Left ventricle myocardium inferior (tissue), 1 donor: ENCODE results near the gene MPZ. TPM values are rescaled to one million over a fixed set of nuclear protein-coding genes. Genes with fewer than 3 reads are reported as not detected.

ENCODE experiments used
- DNase-seq: peaks from one replicate; pipeline ENCODE4 v3.0.0-alpha.2; 2020
- H3K27ac ChIP-seq: fragments of 200-600 bp; replicated peaks from 2 replicates; pipeline ENCODE4 v1.8.0; 2021
- H3K27me3 ChIP-seq: fragments of 200-600 bp; 2 replicates; pipeline ENCODE4 v1.8.0; 2021; ENCODE audit warnings: low read depth
- H3K36me3 ChIP-seq: fragments of 200-600 bp; 2 replicates; pipeline ENCODE4 v1.8.0; 2021
- H3K4me1 ChIP-seq: fragments of 200-600 bp; 2 replicates; pipeline ENCODE4 v1.8.0; 2021
- H3K4me3 ChIP-seq: fragments of 200-600 bp; 2 replicates; pipeline ENCODE4 v1.8.0; 2021; ENCODE audit warnings: mild to moderate bottlenecking, moderate library complexity
- H3K9me3 ChIP-seq: fragments of 200-600 bp; replicated peaks from 2 replicates; pipeline ENCODE4 v1.8.0; 2021
- CTCF ChIP-seq: fragments of 200-600 bp; IDR thresholded peaks from 2 replicates; pipeline ENCODE4 v1.8.0; 2021; ENCODE audit warnings: antibody characterized with exemption, mild to moderate bottlenecking, borderline replicate concordance
- intact Hi-C: fragments of 100-400 bp; cut with micrococcal nuclease; formaldehyde crosslinking; loops from one replicate; pipeline ENCODE4 v1.11.0; 2022
- total RNA-seq: library from RNA; stranded (reverse); fragmentation: NEBNext Ultra II Directional; extraction: Animal tissue kit (Norgen Biotek cat#: 25700); gene quantifications from one replicate; pipeline ENCODE4 v1.2.1, GENCODE V29; 2021
- donor health status: DM: no; HTN: yes; CAD: no; lungs with severe emphysema.

MPZ gene
- total RNA-seq, 1 donor from 2014 or later: 3.5 TPM

- intact Hi-C loops: no loop called here
- Histone ChIP-seq H3K27me3 (peaks cover 6% of the 10 kb centered on the region), H3K27ac (peak within 1 kb of the TSS; percentile 96), H3K9me3 (no peaks in the 10 kb centered on the region), H3K4me3 (peak within 1 kb of the TSS; percentile 88), H3K36me3 (peaks cover 7% of the 10 kb centered on the region), H3K4me1 (peaks cover 48% of the 10 kb centered on the region)
- peak; percentile 23 for TF ChIP-seq CTCF
- peak; percentile 90 for DNase-seq
These were observed 4.6 kb upstream of the MPZ start, which contains the start of gene SDHC for GRCh38 chr1:161314201-161314981. SDHC (plus strand) TSS chr1:161314381; CDS start chr1:161314406, 25 bp downstream.

GRCh38 chr1:161313554-161314200 is 3.9 kb upstream of the MPZ start:
- Histone ChIP-seq H3K4me1 (peaks cover 46% of the 10 kb centered on the region), H3K27me3 (peaks cover 6% of the 10 kb centered on the region), H3K9me3 (no peaks in the 10 kb centered on the region), H3K4me3 (peak overlapping the region; percentile 88), H3K36me3 (peaks cover under 1% of the 10 kb centered on the region), H3K27ac (peak overlapping the region; percentile 96)
- TF ChIP-seq CTCF: no peak
- intact Hi-C loops: no loop called here
- DNase-seq: no peak

GRCh38 chr1:161311595-161312181 is 1.9 kb upstream of the MPZ start:
- intact Hi-C loops: no loop called here
- no peaks in the 10 kb centered on the region for H3K9me3 ChIP-seq
- no peaks in the 10 kb centered on the region for H3K36me3 ChIP-seq
- no peak for DNase-seq
- H3K4me1 ChIP-seq: peaks cover 37% of the 10 kb centered on the region
- H3K27ac ChIP-seq: no peak overlapping the region
- no peak overlapping the region for H3K4me3 ChIP-seq
- no peak for TF ChIP-seq CTCF
- H3K27me3 ChIP-seq: peaks cover 6% of the 10 kb centered on the region

GRCh38 chr1:161307892-161308638 is 1.7 kb downstream of the MPZ start:
- H3K4me3 ChIP-seq: peak overlapping the region; percentile 85
- H3K27ac ChIP-seq: peak overlapping the region; percentile 69
- peaks cover 6% of the 10 kb centered on the region for H3K27me3 ChIP-seq
- DNase-seq: no peak
- no peaks in the 10 kb centered on the region for H3K9me3 ChIP-seq
- no peaks in the 10 kb centered on the region for H3K36me3 ChIP-seq
- no peak for TF ChIP-seq CTCF
- intact Hi-C loops: no loop called here
- H3K4me1 ChIP-seq: peaks cover 33% of the 10 kb centered on the region

- no peak for DNase-seq
- H3K4me1 ChIP-seq: peaks cover 33% of the 10 kb centered on the region
- peak overlapping the region; percentile 85 for H3K4me3 ChIP-seq
These were observed 2.5 kb downstream of the MPZ start for GRCh38 chr1:161307230-161307768.

More at GRCh38 chr1:161307230-161307768, 2.5 kb downstream of the MPZ start:
- TF ChIP-seq CTCF: no peak
- Histone ChIP-seq H3K36me3 (no peaks in the 10 kb centered on the region), H3K27ac (peak overlapping the region; percentile 69), H3K9me3 (no peaks in the 10 kb centered on the region), H3K27me3 (peaks cover 6% of the 10 kb centered on the region)
- intact Hi-C loops: no loop called here
